ENCODE measurements around the gene HDAC4.

HDAC4 gene

GRCh38 chr2:239252801-239253200 is 148.0 kb downstream of the HDAC4 start:
- DNase-seq (ENCODE audit: low spot score), result no peak

GRCh38 chr2:239252393-239252792 is 148.4 kb downstream of the HDAC4 start:
- no peak for DNase-seq (ENCODE audit: low spot score)

GRCh38 chr2:239251971-239252370 is 148.8 kb downstream of the HDAC4 start:
- DNase-seq (ENCODE audit: low spot score), result no peak

- DNase-seq (ENCODE audit: low spot score), result no peak
Measured at GRCh38 chr2:239250216-239251081, 150.4 kb downstream of the HDAC4 start.

- no peak for DNase-seq (ENCODE audit: low spot score)
Measured at GRCh38 chr2:239249776-239250175, 151.0 kb downstream of the HDAC4 start.

- DNase-seq (ENCODE audit: low spot score), result no peak
Measured at GRCh38 chr2:239249048-239249447, 151.8 kb downstream of the HDAC4 start.

- no peak for DNase-seq (ENCODE audit: low spot score)
Measured at GRCh38 chr2:239247401-239248245, 153.2 kb downstream of the HDAC4 start.

- DNase-seq (ENCODE audit: low spot score), result no peak
Measured at GRCh38 chr2:239246723-239247122, 154.1 kb downstream of the HDAC4 start.

- DNase-seq (ENCODE audit: low spot score), result no peak
Measured at GRCh38 chr2:239245872-239246721, 154.7 kb downstream of the HDAC4 start.

- no peak for DNase-seq (ENCODE audit: low spot score)
Measured at GRCh38 chr2:239245107-239245506, 155.7 kb downstream of the HDAC4 start.

GRCh38 chr2:239244625-239245024 is 156.2 kb downstream of the HDAC4 start:
- no peak for DNase-seq (ENCODE audit: low spot score)

GRCh38 chr2:239241431-239241960 is 159.3 kb downstream of the HDAC4 start:
- DNase-seq (ENCODE audit: low spot score), result no peak

- no peak for DNase-seq (ENCODE audit: low spot score)
Measured at GRCh38 chr2:239240414-239240881, 160.4 kb downstream of the HDAC4 start.

- no peak for DNase-seq (ENCODE audit: low spot score)
Measured at GRCh38 chr2:239239607-239240413, 161.0 kb downstream of the HDAC4 start.

GRCh38 chr2:239238839-239239606 is 161.8 kb downstream of the HDAC4 start:
- no peak for DNase-seq (ENCODE audit: low spot score)

GRCh38 chr2:239238381-239238780 is 162.4 kb downstream of the HDAC4 start:
- DNase-seq (ENCODE audit: low spot score), result no peak

- DNase-seq (ENCODE audit: low spot score), result no peak
Measured at GRCh38 chr2:239236808-239237205, 164.0 kb downstream of the HDAC4 start.

- no peak for DNase-seq (ENCODE audit: low spot score)
Measured at GRCh38 chr2:239236043-239236807, 164.6 kb downstream of the HDAC4 start.

- DNase-seq (ENCODE audit: low spot score), result no peak
Measured at GRCh38 chr2:239235311-239235710, 165.5 kb downstream of the HDAC4 start.

All from activated CD4-positive, alpha-beta T cell treated with anti-CD3 and anti-CD28 coated beads, Interleukin-2, Interleukin-4, amounts not matched to agents 100 ng/mL and 50 ng/mL, durations not matched to agents 16 hours and 8 hours (primary cell).